Measurements from ENCODE around the gene AEN. TPM values are rescaled to one million over a fixed set of nuclear protein-coding genes. Genes with fewer than 3 reads are reported as not detected.

Gene AEN, protein sequence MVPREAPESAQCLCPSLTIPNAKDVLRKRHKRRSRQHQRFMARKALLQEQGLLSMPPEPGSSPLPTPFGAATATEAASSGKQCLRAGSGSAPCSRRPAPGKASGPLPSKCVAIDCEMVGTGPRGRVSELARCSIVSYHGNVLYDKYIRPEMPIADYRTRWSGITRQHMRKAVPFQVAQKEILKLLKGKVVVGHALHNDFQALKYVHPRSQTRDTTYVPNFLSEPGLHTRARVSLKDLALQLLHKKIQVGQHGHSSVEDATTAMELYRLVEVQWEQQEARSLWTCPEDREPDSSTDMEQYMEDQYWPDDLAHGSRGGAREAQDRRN
- polyA plus RNA-seq (2011; rRNA removed) (74.9 and 81.7 TPM in 2 replicates), polyA plus RNA-seq (2017; fragmentation: RNase III; extraction: RNeasy Plus Mini Kit Qiagen cat#74134 plus additional on column Dnase treatment) (57.2 to 65.5 TPM (median 62.9 TPM) in 3 replicates), polyA minus RNA-seq (2011; rRNA and poly(A)+ RNA removed) (129 and 164 TPM in 2 replicates)
- 53.3 and 68.6 TPM in 2 replicates for polyA plus RNA-seq (2012; cell fraction: cytosol; rRNA removed)
- 128 and 155 TPM in 2 replicates for polyA plus RNA-seq (2012; cell fraction: nucleus; rRNA removed)

GRCh38 chr15:88620995-88621772, at the start of gene AEN:
Gene AEN, plus strand, starts transcription at chr15:88621340. Its CDS starts 4,870 bp downstream, at chr15:88626210.
- ATAC-seq (peak; percentile 94 to 98), DNase-seq (ENCODE audit: low read depth in 1 of 2, low spot score in 1 of 2) (peak; percentile 97 to 98), FAIRE-seq (no peak)
- Histone ChIP-seq H3K4me2 (peak within 1 kb of the TSS; percentile 87), H3K27ac (peak within 1 kb of the TSS; percentile 95 to 99), H3K4me1 (peaks cover 42% of the 10 kb centered on the region), H3K9me3 (no peaks in the 10 kb centered on the region), H3K4me3 (peak within 1 kb of the TSS; percentile 82)
- CTCF ChIA-PET: interaction anchor here (1.0 to 1.5 kb wide), 5 partner anchors 8 to 144 kb away, joined by 3 to 6 read pairs (median 4); partner anchors contain the start of gene ISG20
- WGBS (ENCODE audit: missing lambda C conversion rate): 2% methylated on average over 36 of the region's 71 CpGs
- POLR2A ChIA-PET: interaction anchor here (0.6 to 1.0 kb wide), 6 partner anchors 10 to 340 kb away, joined by 3 to 6 read pairs (median 3); partner anchors contain the start of genes MRPL46 and MRPS11
- TF ChIP-seq, protein P1, sequence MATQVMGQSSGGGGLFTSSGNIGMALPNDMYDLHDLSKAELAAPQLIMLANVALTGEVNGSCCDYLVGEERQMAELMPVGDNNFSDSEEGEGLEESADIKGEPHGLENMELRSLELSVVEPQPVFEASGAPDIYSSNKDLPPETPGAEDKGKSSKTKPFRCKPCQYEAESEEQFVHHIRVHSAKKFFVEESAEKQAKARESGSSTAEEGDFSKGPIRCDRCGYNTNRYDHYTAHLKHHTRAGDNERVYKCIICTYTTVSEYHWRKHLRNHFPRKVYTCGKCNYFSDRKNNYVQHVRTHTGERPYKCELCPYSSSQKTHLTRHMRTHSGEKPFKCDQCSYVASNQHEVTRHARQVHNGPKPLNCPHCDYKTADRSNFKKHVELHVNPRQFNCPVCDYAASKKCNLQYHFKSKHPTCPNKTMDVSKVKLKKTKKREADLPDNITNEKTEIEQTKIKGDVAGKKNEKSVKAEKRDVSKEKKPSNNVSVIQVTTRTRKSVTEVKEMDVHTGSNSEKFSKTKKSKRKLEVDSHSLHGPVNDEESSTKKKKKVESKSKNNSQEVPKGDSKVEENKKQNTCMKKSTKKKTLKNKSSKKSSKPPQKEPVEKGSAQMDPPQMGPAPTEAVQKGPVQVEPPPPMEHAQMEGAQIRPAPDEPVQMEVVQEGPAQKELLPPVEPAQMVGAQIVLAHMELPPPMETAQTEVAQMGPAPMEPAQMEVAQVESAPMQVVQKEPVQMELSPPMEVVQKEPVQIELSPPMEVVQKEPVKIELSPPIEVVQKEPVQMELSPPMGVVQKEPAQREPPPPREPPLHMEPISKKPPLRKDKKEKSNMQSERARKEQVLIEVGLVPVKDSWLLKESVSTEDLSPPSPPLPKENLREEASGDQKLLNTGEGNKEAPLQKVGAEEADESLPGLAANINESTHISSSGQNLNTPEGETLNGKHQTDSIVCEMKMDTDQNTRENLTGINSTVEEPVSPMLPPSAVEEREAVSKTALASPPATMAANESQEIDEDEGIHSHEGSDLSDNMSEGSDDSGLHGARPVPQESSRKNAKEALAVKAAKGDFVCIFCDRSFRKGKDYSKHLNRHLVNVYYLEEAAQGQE (IDR thresholded peaks at IDR 0.05): no peak
- TF ChIP-seq, protein P2, sequence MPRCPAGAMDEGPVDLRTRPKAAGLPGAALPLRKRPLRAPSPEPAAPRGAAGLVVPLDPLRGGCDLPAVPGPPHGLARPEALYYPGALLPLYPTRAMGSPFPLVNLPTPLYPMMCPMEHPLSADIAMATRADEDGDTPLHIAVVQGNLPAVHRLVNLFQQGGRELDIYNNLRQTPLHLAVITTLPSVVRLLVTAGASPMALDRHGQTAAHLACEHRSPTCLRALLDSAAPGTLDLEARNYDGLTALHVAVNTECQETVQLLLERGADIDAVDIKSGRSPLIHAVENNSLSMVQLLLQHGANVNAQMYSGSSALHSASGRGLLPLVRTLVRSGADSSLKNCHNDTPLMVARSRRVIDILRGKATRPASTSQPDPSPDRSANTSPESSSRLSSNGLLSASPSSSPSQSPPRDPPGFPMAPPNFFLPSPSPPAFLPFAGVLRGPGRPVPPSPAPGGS (IDR thresholded peaks at IDR 0.05): peak; percentile 92
- no peak for TF ChIP-seq EHF (CRISPR knock-in tag; IDR thresholded peaks at IDR 0.05)
- TF ChIP-seq FOSL2 (IDR thresholded peaks at IDR 0.05): no peak
- TF ChIP-seq FOSL2 (CRISPR knock-in tag; IDR thresholded peaks at IDR 0.05): 0 out of 2 replicates have a peak, but pooled peaks have one; percentile 4
- TF ChIP-seq TP53 (CRISPR knock-in tag; IDR thresholded peaks at IDR 0.05): peak; percentile 100
- 0 out of 2 replicates have a peak, but pooled peaks have one; percentile 14 for TF ChIP-seq KDM5A (IDR thresholded peaks at IDR 0.05)
- TF ChIP-seq, protein P3, sequence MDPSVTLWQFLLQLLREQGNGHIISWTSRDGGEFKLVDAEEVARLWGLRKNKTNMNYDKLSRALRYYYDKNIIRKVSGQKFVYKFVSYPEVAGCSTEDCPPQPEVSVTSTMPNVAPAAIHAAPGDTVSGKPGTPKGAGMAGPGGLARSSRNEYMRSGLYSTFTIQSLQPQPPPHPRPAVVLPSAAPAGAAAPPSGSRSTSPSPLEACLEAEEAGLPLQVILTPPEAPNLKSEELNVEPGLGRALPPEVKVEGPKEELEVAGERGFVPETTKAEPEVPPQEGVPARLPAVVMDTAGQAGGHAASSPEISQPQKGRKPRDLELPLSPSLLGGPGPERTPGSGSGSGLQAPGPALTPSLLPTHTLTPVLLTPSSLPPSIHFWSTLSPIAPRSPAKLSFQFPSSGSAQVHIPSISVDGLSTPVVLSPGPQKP (IDR thresholded peaks at IDR 0.05; ENCODE audit: low read depth, low read length): no peak
- no peak for TF ChIP-seq RARB (CRISPR knock-in tag; IDR thresholded peaks at IDR 0.05)
- no peak for TF ChIP-seq ZFP36 (IDR thresholded peaks at IDR 0.05; ENCODE audit: borderline replicate concordance, partially characterized antibody)
- peak; percentile 86 to 97 for TF ChIP-seq JUN (IDR thresholded peaks at IDR 0.05)
- no peak for TF ChIP-seq FOSB (CRISPR knock-in tag; IDR thresholded peaks at IDR 0.05)
- TF ChIP-seq SREBF2 (IDR thresholded peaks at IDR 0.05): no peak
- no peak for TF ChIP-seq MAZ (IDR thresholded peaks at IDR 0.05; ENCODE audit: borderline replicate concordance, low read depth, low read length)
- TF ChIP-seq EP300 (IDR thresholded peaks at IDR 0.05): no peak
- no peak for TF ChIP-seq TFCP2L1 (CRISPR knock-in tag; IDR thresholded peaks at IDR 0.05)
- TF ChIP-seq BHLHE40 (IDR thresholded peaks at IDR 0.05; ENCODE audit: low read depth, low read length): peak; percentile 42
- TF ChIP-seq NPAS2 (CRISPR knock-in tag; IDR thresholded peaks at IDR 0.05; ENCODE audit: borderline replicate concordance): peak; percentile 72
- TF ChIP-seq POLR2A (IDR thresholded peaks at IDR 0.05; ENCODE audit: low read length): peak; percentile 65
- no peak for TF ChIP-seq ZNF302 (CRISPR knock-in tag; IDR thresholded peaks at IDR 0.05)
- TF ChIP-seq MAFK (IDR thresholded peaks at IDR 0.05; ENCODE audit: partially characterized antibody): no peak
- TF ChIP-seq CHD2 (IDR thresholded peaks at IDR 0.05; ENCODE audit: low read length, partially characterized antibody): no peak
- no peak for TF ChIP-seq RNF2 (IDR thresholded peaks at IDR 0.05; ENCODE audit: borderline replicate concordance, low read depth)
- TF ChIP-seq KDM1A (IDR thresholded peaks at IDR 0.05; ENCODE audit: low read depth): no peak
- TF ChIP-seq RFX5 (IDR thresholded peaks at IDR 0.05): no peak
- peak; percentile 100 for TF ChIP-seq MYC (IDR thresholded peaks at IDR 0.05; ENCODE audit: borderline replicate concordance, low read length)
- no peak for TF ChIP-seq CBX8 (IDR thresholded peaks at IDR 0.05)
- TF ChIP-seq ESRRA (IDR thresholded peaks at IDR 0.05; ENCODE audit: borderline replicate concordance, low read length): no peak
- TF ChIP-seq, protein P4, sequence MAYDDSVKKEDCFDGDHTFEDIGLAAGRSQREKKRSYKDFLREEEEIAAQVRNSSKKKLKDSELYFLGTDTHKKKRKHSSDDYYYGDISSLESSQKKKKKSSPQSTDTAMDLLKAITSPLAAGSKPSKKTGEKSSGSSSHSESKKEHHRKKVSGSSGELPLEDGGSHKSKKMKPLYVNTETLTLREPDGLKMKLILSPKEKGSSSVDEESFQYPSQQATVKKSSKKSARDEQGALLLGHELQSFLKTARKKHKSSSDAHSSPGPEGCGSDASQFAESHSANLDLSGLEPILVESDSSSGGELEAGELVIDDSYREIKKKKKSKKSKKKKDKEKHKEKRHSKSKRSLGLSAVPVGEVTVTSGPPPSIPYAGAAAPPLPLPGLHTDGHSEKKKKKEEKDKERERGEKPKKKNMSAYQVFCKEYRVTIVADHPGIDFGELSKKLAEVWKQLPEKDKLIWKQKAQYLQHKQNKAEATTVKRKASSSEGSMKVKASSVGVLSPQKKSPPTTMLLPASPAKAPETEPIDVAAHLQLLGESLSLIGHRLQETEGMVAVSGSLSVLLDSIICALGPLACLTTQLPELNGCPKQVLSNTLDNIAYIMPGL (CRISPR knock-in tag; IDR thresholded peaks at IDR 0.05; ENCODE audit: borderline replicate concordance): no peak
- peak; percentile 91 for TF ChIP-seq E2F6 (IDR thresholded peaks at IDR 0.05; ENCODE audit: borderline replicate concordance, low read depth)
